Panc1 (cell line): ENCODE results near the gene OR1A1. TPM values are rescaled to one million over a fixed set of nuclear protein-coding genes. Genes with fewer than 3 reads are reported as not detected.
"Not testable (repeated sequence)": the region's sequence is repeated elsewhere in the genome, so short reads cannot be mapped to it uniquely, and the experiment has no call there.

ENCODE experiments used
- ATAC-seq: fragments of 200-7000 bp; cut with Tn5 transposase; 2 replicates; pipeline ENCODE4 v1.9.1; 2020; ENCODE audit warnings: mild to moderate bottlenecking, moderate library complexity
- BruUV-seq: library from RNA; stranded (reverse); fragments of 400-500 nt; replicated peaks from 2 replicates; lab custom pipeline; 2021; lab: Mats Ljungman, UMichigan
- CTCF ChIA-PET: fragments of 300-600 bp; sonication (Branson Sonifier 250); formaldehyde crosslinking; loops from one replicate; lab custom pipeline; 2022; ENCODE audit warnings: antibody characterized with exemption; lab: Charles Lee
- POLR2A ChIA-PET: fragments of 300-600 bp; sonication (Branson Sonifier 250); formaldehyde crosslinking; loops from one replicate; lab custom pipeline; 2022; ENCODE audit warnings: antibody characterized with exemption; lab: Charles Lee
- DNase-seq: peaks from one replicate; pipeline ENCODE4 v3.0.0-alpha.2; 2010; ENCODE audit warnings: low read depth, low spot score
- H3K27ac ChIP-seq: 2 replicates; pipeline ENCODE4 v1.5.1; 2011; ENCODE audit warnings: mild to moderate bottlenecking, low read length, inconsistent platforms
- H3K27me3 ChIP-seq: fragments of 200-500 bp; sonication (Bioruptor generic); 2 replicates; pipeline ENCODE4 v1.6.0; 2014; ENCODE audit warnings: low read length, inconsistent platforms; ENCODE audit not compliant: control insufficient read depth, insufficient read depth
- H3K36me3 ChIP-seq: fragments of 200-500 bp; sonication (Bioruptor generic); 2 replicates; pipeline ENCODE4 v1.5.1; 2014; ENCODE audit warnings: inconsistent platforms, mild to moderate bottlenecking, low read length, moderate library complexity; ENCODE audit not compliant: control insufficient read depth, insufficient read depth
- H3K4me1 ChIP-seq: 2 replicates; pipeline ENCODE4 v1.5.1; 2011; ENCODE audit warnings: inconsistent platforms, mild to moderate bottlenecking, low read length, moderate library complexity; ENCODE audit not compliant: control insufficient read depth, insufficient read depth
- H3K4me3 ChIP-seq, 2 experiments: 2 replicates each; pipeline ENCODE4 v1.5.1; 2011 to 2012; ENCODE audit warnings: low read depth in 2 of 2, low read length in 2 of 2, mild to moderate bottlenecking in 2 of 2, inconsistent platforms in 1 of 2, moderate library complexity in 1 of 2
- H3K9me3 ChIP-seq: fragments of 200-500 bp; sonication (Bioruptor generic); 2 replicates; pipeline ENCODE4 v1.5.1; 2014; ENCODE audit warnings: low read depth, mild to moderate bottlenecking, inconsistent platforms, low read length, moderate library complexity; ENCODE audit not compliant: control insufficient read depth, insufficient read depth
- POLR2AphosphoS5 ChIP-seq: IDR thresholded peaks from 2 replicates; pipeline ENCODE4 v1.6.1; 2012; ENCODE audit warnings: mild to moderate bottlenecking, low read depth, low read length, moderate library complexity
- SIN3A ChIP-seq: IDR thresholded peaks from 2 replicates; pipeline ENCODE4 v1.6.1; 2012; ENCODE audit warnings: low read depth, mild to moderate bottlenecking, low read length, moderate library complexity, borderline replicate concordance; ENCODE audit not compliant: insufficient read depth
- TCF7L2 ChIP-seq: IDR thresholded peaks from 2 replicates; pipeline ENCODE4 v1.6.1; 2011; ENCODE audit warnings: mild to moderate bottlenecking, low read depth, low read length, inconsistent platforms
- in situ Hi-C: cut with HindIII; loops from 2 replicates; pipeline ENCODE4 v1.10.0; 2016; ENCODE audit warnings: low sequenced_read_pairs, low pct_unique_long_range_greater_than_20kb
- intact Hi-C: fragments of 100-400 bp; cut with micrococcal nuclease; formaldehyde crosslinking; loops from one replicate; pipeline ENCODE4 v1.10.0; 2022; ENCODE audit not compliant: unreplicated experiment
- total RNA-seq: library from RNA; stranded (reverse); gene quantifications from one replicate; pipeline ENCODE4 v1.2.1, GENCODE V29; 2021; ENCODE audit not compliant: unreplicated experiment
- TF ChIP-seq, protein P1 (sequence below), 2 experiments: IDR thresholded peaks; 2 replicates each; pipeline ENCODE4 v1.6.1; 2011 to 2012; ENCODE audit warnings: low read depth in 2 of 2, control low read depth in 1 of 2, low read length in 1 of 2, mild to moderate bottlenecking in 1 of 2, moderate library complexity in 1 of 2; ENCODE audit not compliant: insufficient read depth in 1 of 2
- TF ChIP-seq, protein P2 (sequence below): fragments of 450-650 bp; IDR thresholded peaks from 2 replicates; pipeline ENCODE4 v1.5.1; 2017; ENCODE audit warnings: mild to moderate bottlenecking

OR1A1 gene
- total RNA-seq, 1 experiment from 2014 or later, result not detected

GRCh38 chr17:3221850-3222249 is 14.4 kb downstream of the OR1A1 start:
- Histone ChIP-seq H3K27ac (no peak overlapping the region), H3K4me1 (no peaks in the 10 kb centered on the region), H3K4me3 (no peak overlapping the region), H3K36me3 (no peaks in the 10 kb centered on the region), H3K9me3 (no peaks in the 10 kb centered on the region), H3K27me3 (no peaks in the 10 kb centered on the region)
- BruUV-seq, result no TSS peak
- ATAC-seq, result no peak
- TF ChIP-seq POLR2AphosphoS5 (no peak), SIN3A (no peak), TCF7L2 (no peak)
- TF ChIP-seq, protein P1, sequence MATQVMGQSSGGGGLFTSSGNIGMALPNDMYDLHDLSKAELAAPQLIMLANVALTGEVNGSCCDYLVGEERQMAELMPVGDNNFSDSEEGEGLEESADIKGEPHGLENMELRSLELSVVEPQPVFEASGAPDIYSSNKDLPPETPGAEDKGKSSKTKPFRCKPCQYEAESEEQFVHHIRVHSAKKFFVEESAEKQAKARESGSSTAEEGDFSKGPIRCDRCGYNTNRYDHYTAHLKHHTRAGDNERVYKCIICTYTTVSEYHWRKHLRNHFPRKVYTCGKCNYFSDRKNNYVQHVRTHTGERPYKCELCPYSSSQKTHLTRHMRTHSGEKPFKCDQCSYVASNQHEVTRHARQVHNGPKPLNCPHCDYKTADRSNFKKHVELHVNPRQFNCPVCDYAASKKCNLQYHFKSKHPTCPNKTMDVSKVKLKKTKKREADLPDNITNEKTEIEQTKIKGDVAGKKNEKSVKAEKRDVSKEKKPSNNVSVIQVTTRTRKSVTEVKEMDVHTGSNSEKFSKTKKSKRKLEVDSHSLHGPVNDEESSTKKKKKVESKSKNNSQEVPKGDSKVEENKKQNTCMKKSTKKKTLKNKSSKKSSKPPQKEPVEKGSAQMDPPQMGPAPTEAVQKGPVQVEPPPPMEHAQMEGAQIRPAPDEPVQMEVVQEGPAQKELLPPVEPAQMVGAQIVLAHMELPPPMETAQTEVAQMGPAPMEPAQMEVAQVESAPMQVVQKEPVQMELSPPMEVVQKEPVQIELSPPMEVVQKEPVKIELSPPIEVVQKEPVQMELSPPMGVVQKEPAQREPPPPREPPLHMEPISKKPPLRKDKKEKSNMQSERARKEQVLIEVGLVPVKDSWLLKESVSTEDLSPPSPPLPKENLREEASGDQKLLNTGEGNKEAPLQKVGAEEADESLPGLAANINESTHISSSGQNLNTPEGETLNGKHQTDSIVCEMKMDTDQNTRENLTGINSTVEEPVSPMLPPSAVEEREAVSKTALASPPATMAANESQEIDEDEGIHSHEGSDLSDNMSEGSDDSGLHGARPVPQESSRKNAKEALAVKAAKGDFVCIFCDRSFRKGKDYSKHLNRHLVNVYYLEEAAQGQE (IDR thresholded peaks at IDR 0.05; ENCODE audit: insufficient read depth in 1 of 2, low read depth in 2 of 2, low read length in 1 of 2), result no peak
- TF ChIP-seq, protein P2, sequence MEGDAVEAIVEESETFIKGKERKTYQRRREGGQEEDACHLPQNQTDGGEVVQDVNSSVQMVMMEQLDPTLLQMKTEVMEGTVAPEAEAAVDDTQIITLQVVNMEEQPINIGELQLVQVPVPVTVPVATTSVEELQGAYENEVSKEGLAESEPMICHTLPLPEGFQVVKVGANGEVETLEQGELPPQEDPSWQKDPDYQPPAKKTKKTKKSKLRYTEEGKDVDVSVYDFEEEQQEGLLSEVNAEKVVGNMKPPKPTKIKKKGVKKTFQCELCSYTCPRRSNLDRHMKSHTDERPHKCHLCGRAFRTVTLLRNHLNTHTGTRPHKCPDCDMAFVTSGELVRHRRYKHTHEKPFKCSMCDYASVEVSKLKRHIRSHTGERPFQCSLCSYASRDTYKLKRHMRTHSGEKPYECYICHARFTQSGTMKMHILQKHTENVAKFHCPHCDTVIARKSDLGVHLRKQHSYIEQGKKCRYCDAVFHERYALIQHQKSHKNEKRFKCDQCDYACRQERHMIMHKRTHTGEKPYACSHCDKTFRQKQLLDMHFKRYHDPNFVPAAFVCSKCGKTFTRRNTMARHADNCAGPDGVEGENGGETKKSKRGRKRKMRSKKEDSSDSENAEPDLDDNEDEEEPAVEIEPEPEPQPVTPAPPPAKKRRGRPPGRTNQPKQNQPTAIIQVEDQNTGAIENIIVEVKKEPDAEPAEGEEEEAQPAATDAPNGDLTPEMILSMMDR, result no peak
- intact Hi-C loops, result no loop called here
- no peak for DNase-seq
- in situ Hi-C loops, result no loop called here
- POLR2A ChIA-PET, result no interaction called here
- CTCF ChIA-PET, result no interaction called here

DNA sequence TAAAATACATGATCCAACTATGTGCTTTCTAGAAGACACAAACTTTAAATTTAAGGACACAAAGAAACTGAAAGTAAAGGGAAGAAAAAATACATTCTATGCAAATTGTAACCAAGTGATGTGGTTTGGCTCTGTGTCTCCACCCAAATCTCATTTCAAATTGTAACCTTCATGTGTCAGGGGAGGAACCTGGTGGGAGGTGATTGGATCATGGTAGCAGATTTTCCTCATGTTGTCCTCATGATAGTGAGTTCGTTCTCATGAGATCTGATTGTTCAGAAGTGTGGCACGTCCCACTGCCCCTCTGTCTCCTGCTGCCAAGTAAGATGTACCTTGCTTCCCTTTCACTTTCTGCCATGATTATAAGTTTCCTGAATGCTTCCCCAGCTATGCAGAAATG is 15.0 kb downstream of the OR1A1 start:
- ChIA-PET POLR2A (no interaction called here), CTCF (no interaction called here)
- H3K4me3 ChIP-seq, result no peak overlapping the region
- BruUV-seq, result no TSS peak
- no peak for DNase-seq
- no peak overlapping the region for H3K27ac ChIP-seq
- no peaks in the 10 kb centered on the region for H3K36me3 ChIP-seq
- no peaks in the 10 kb centered on the region for H3K4me1 ChIP-seq
- in situ Hi-C loops (no loop called here), intact Hi-C loops (no loop called here)
- H3K27me3 ChIP-seq, result no peaks in the 10 kb centered on the region
- TF ChIP-seq TCF7L2 (no peak), POLR2AphosphoS5 (no peak), SIN3A (no peak)
- TF ChIP-seq, protein P2, result no peak
- TF ChIP-seq, protein P1 (IDR thresholded peaks at IDR 0.05; ENCODE audit: insufficient read depth in 1 of 2, low read depth in 2 of 2, low read length in 1 of 2), result no peak
- no peak for ATAC-seq
- H3K9me3 ChIP-seq, result no peaks in the 10 kb centered on the region

GRCh38 chr17:3224721-3225352 is 17.4 kb downstream of the OR1A1 start:
- ATAC-seq, H3K27ac ChIP-seq, H3K4me1 ChIP-seq, H3K27me3 ChIP-seq, BruUV-seq, DNase-seq, H3K4me3 ChIP-seq, POLR2A ChIA-PET, H3K36me3 ChIP-seq, H3K9me3 ChIP-seq, intact Hi-C loops, CTCF ChIA-PET, in situ Hi-C loops: not testable (repeated sequence)
